H9 (cell line): ENCODE data around the gene STK10. TPM values are rescaled to one million over a fixed set of nuclear protein-coding genes. Genes with fewer than 3 reads are reported as not detected.

ENCODE experiments used
- DNase-seq: peaks from one replicate; pipeline ENCODE4 v3.0.0-alpha.2; 2017
- H2AFZ ChIP-seq: one replicate; pipeline ENCODE4 v1.6.1; 2013; ENCODE audit warnings: mild to moderate bottlenecking, low read length, control low read depth, moderate library complexity
- H2AK5ac ChIP-seq: 2 replicates; pipeline ENCODE4 v1.6.1; 2013; ENCODE audit warnings: low read length, control low read depth, mixed read lengths; ENCODE audit not compliant: insufficient read length
- H2BK120ac ChIP-seq: one replicate; pipeline ENCODE4 v1.6.1; 2013; ENCODE audit warnings: low read depth, mild to moderate bottlenecking, low read length, control low read depth, inconsistent platforms; ENCODE audit not compliant: poor library complexity, severe bottlenecking
- H2BK12ac ChIP-seq: 2 replicates; pipeline ENCODE4 v1.6.1; 2013; ENCODE audit warnings: low read length, control low read depth, mixed read lengths, low read depth; ENCODE audit not compliant: insufficient read length
- H2BK15ac ChIP-seq: 2 replicates; pipeline ENCODE4 v1.6.1; 2013; ENCODE audit warnings: low read depth, low read length, control low read depth
- H2BK20ac ChIP-seq: one replicate; pipeline ENCODE4 v1.6.1; 2013; ENCODE audit warnings: low read depth, mild to moderate bottlenecking, low read length, control low read depth, inconsistent platforms; ENCODE audit not compliant: poor library complexity, severe bottlenecking
- H2BK5ac ChIP-seq: 2 replicates; pipeline ENCODE4 v1.6.1; 2013; ENCODE audit warnings: low read length, control low read depth, mixed read lengths; ENCODE audit not compliant: insufficient read length
- H3K14ac ChIP-seq: 2 replicates; pipeline ENCODE4 v1.6.1; 2013; ENCODE audit warnings: low read length, control low read depth; ENCODE audit not compliant: insufficient read depth
- H3K18ac ChIP-seq: 2 replicates; pipeline ENCODE4 v1.6.1; 2013; ENCODE audit warnings: low read depth, mild to moderate bottlenecking, mixed read lengths, low read length, control low read depth; ENCODE audit not compliant: insufficient read length
- H3K23ac ChIP-seq: 2 replicates; pipeline ENCODE4 v1.6.1; 2013; ENCODE audit warnings: low read length, control low read depth, mixed read lengths, low read depth; ENCODE audit not compliant: insufficient read length
- H3K23me2 ChIP-seq: 2 replicates; pipeline ENCODE4 v1.6.1; 2013; ENCODE audit warnings: low read depth, mild to moderate bottlenecking, mixed read lengths, low read length, control low read depth; ENCODE audit not compliant: insufficient read length, poor library complexity, severe bottlenecking
- H3K27ac ChIP-seq: 2 replicates; pipeline ENCODE4 v1.5.1; 2013; ENCODE audit warnings: low read length, control low read depth, mixed read lengths, low read depth; ENCODE audit not compliant: insufficient read length
- H3K27me3 ChIP-seq: 2 replicates; pipeline ENCODE4 v1.6.1; 2013; ENCODE audit warnings: low read length, control low read depth, inconsistent platforms; ENCODE audit not compliant: insufficient read depth
- H3K4ac ChIP-seq: 2 replicates; pipeline ENCODE4 v1.6.1; 2013; ENCODE audit warnings: low read depth, mild to moderate bottlenecking, control low read depth, inconsistent platforms, low read length, moderate library complexity
- H3K4me1 ChIP-seq: 2 replicates; pipeline ENCODE4 v1.6.1; 2013; ENCODE audit warnings: low read length, control low read depth, inconsistent platforms; ENCODE audit not compliant: insufficient read depth
- H3K4me2 ChIP-seq: 2 replicates; pipeline ENCODE4 v1.6.1; 2013; ENCODE audit warnings: low read length, control low read depth, mixed read lengths; ENCODE audit not compliant: insufficient read length, insufficient read depth
- H3K56ac ChIP-seq: 2 replicates; pipeline ENCODE4 v1.6.1; 2013; ENCODE audit warnings: low read depth, mild to moderate bottlenecking, mixed read lengths, low read length, control low read depth; ENCODE audit not compliant: insufficient read length
- H3K79me1 ChIP-seq: 2 replicates; pipeline ENCODE4 v1.6.1; 2013; ENCODE audit warnings: low read depth, mild to moderate bottlenecking, moderate library complexity, low read length, control low read depth, inconsistent platforms; ENCODE audit not compliant: insufficient read depth, poor library complexity, severe bottlenecking
- H3K79me2 ChIP-seq: 2 replicates; pipeline ENCODE4 v1.6.1; 2013; ENCODE audit warnings: low read length, control low read depth, inconsistent platforms; ENCODE audit not compliant: insufficient read depth
- H3K9ac ChIP-seq: 2 replicates; pipeline ENCODE4 v1.6.1; 2013; ENCODE audit warnings: low read length, control low read depth, mixed read lengths; ENCODE audit not compliant: insufficient read length; ENCODE audit errors: extremely low read depth
- H3K9me3 ChIP-seq: one replicate; pipeline ENCODE4 v1.6.1; 2013; ENCODE audit warnings: low read depth, low read length, inconsistent platforms; ENCODE audit not compliant: control insufficient read depth
- H3T11ph ChIP-seq: one replicate; pipeline ENCODE4 v1.6.1; 2013; ENCODE audit warnings: mild to moderate bottlenecking, low read length, control low read depth, inconsistent platforms
- H4K20me1 ChIP-seq: one replicate; pipeline ENCODE4 v1.6.1; 2013; ENCODE audit not compliant: control insufficient read depth, insufficient read length, insufficient read depth
- H4K5ac ChIP-seq: 2 replicates; pipeline ENCODE4 v1.6.1; 2013; ENCODE audit warnings: low read depth, mild to moderate bottlenecking, mixed read lengths, low read length, control low read depth; ENCODE audit not compliant: insufficient read length
- H4K8ac ChIP-seq: replicated peaks from 2 replicates; pipeline ENCODE4 v1.6.1; 2013; ENCODE audit warnings: low read length, control low read depth, mixed read lengths, low read depth; ENCODE audit not compliant: insufficient read length
- H4K91ac ChIP-seq: 2 replicates; pipeline ENCODE4 v1.6.1; 2013; ENCODE audit warnings: low read depth, mild to moderate bottlenecking, moderate library complexity, mixed read lengths, low read length, control low read depth; ENCODE audit not compliant: insufficient read length
- H3K27ac Mint-ChIP-seq, 3 experiments: 2 replicates in 2 of 3; 3 replicates in 1 of 3; pipeline ENCODE4 v1.8.0; 2020 to 2021; ENCODE audit warnings: mixed read lengths in 3 of 3, mild to moderate bottlenecking in 1 of 3, moderate library complexity in 1 of 3
- H3K27me3 Mint-ChIP-seq: 2 replicates; pipeline ENCODE4 v1.8.0; 2021; ENCODE audit warnings: low read depth, mild to moderate bottlenecking, moderate library complexity, mixed read lengths
- H3K36me3 Mint-ChIP-seq, 3 experiments: 2 replicates in 2 of 3; 3 replicates in 1 of 3; pipeline ENCODE4 v1.8.0; 2020 to 2021; ENCODE audit warnings: low read depth in 3 of 3, mixed read lengths in 3 of 3; ENCODE audit not compliant: insufficient read depth in 1 of 3
- H3K4me1 Mint-ChIP-seq, 2 experiments: 2 replicates each; pipeline ENCODE4 v1.8.0; 2020; ENCODE audit warnings: mixed read lengths in 2 of 2
- H3K4me3 Mint-ChIP-seq, 2 experiments: 2 replicates in 1 of 2; 3 replicates in 1 of 2; pipeline ENCODE4 v1.8.0; 2020 to 2021; ENCODE audit warnings: mild to moderate bottlenecking in 2 of 2, mixed read lengths in 2 of 2, moderate library complexity in 1 of 2
- H3K9me3 Mint-ChIP-seq, 2 experiments: 2 replicates in 1 of 2; 3 replicates in 1 of 2; pipeline ENCODE4 v1.8.0; 2020; ENCODE audit warnings: mild to moderate bottlenecking in 2 of 2, mixed read lengths in 2 of 2, moderate library complexity in 1 of 2
- WGBS: extraction: QIAGEN DNeasy Blood & Tissue Kit; methylation state at CpG from one replicate; pipeline ENCODE4 v1.1.7; 2013; ENCODE audit warnings: missing lambda C conversion rate, low lambda C conversion rate, mixed read lengths; ENCODE audit not compliant: insufficient read length; ENCODE audit errors: extremely low coverage; 5-methylcytosine and 5-hydroxymethylcytosine counted together
- total RNA-seq: library from RNA; stranded (reverse); gene quantifications from 2 replicates; pipeline ENCODE4 v1.2.1, GENCODE V29; 2021
- TF ChIP-seq, protein P1 (sequence below): fragments of 200-600 bp; sonication (generic); conservative IDR thresholded peaks from 3 replicates; pipeline ENCODE4 v1.8.0; 2021; ENCODE audit warnings: antibody characterized with exemption, mild to moderate bottlenecking

Gene STK10
- total RNA-seq, 1 experiment from 2014 or later = 14.6 TPM

DNA sequence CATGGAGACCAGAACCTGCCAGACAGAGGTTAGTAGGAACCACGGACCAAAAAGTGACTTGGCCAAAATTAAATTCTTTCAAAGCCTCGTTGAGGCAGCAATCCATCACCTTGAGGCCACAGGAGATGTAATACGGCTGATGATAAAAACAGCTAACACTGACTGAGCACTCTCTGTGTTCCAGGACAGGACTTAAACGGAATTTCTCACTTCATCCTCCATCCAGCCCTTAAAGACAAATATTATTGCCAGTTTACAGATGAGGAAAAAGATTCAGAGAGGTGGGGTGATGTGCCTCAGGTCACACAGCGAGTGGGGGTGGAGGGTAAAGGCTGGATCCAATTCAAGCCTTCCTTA is 25.1 kb downstream of the STK10 start:
- Histone ChIP-seq H3K27me3 (no peaks in the 10 kb centered on the region), H2BK15ac (no peak overlapping the region), H4K20me1 (no peaks in the 10 kb centered on the region), H4K8ac (no peak overlapping the region), H3K23me2 (no peaks in the 10 kb centered on the region), H3K18ac (no peak overlapping the region), H3K4ac (no peak overlapping the region), H3K9me3 (no peaks in the 10 kb centered on the region), H2BK5ac (no peak overlapping the region), H3K4me2 (no peak overlapping the region), H3K14ac (no peak overlapping the region; the same call in 1 of the 2 replicates), H3K79me2 (no peaks in the 10 kb centered on the region), H3K23ac (no peak overlapping the region), H3K9ac (no peak overlapping the region), H2AFZ (no peak overlapping the region), H3T11ph (no peak overlapping the region), H4K5ac (no peak overlapping the region), H2BK12ac (no peak overlapping the region), H3K27ac (no peak overlapping the region), H2BK20ac (no peak overlapping the region), H4K91ac (no peak overlapping the region), H2AK5ac (no peak overlapping the region), H3K79me1 (peaks cover 2% of the 10 kb centered on the region), H3K56ac (no peak overlapping the region), H3K4me1 (no peaks in the 10 kb centered on the region), H2BK120ac (no peak overlapping the region)
- H3K4me1 Mint-ChIP-seq = peaks cover 3 to 9% of the 10 kb centered on the region in 2 experiments
- H3K9me3 Mint-ChIP-seq = no peaks in the 10 kb centered on the region; a peak in 1 of 5 replicates
- no CpG with 5 or more reads among the region's 5 CpGs for WGBS
- TF ChIP-seq, protein P1, sequence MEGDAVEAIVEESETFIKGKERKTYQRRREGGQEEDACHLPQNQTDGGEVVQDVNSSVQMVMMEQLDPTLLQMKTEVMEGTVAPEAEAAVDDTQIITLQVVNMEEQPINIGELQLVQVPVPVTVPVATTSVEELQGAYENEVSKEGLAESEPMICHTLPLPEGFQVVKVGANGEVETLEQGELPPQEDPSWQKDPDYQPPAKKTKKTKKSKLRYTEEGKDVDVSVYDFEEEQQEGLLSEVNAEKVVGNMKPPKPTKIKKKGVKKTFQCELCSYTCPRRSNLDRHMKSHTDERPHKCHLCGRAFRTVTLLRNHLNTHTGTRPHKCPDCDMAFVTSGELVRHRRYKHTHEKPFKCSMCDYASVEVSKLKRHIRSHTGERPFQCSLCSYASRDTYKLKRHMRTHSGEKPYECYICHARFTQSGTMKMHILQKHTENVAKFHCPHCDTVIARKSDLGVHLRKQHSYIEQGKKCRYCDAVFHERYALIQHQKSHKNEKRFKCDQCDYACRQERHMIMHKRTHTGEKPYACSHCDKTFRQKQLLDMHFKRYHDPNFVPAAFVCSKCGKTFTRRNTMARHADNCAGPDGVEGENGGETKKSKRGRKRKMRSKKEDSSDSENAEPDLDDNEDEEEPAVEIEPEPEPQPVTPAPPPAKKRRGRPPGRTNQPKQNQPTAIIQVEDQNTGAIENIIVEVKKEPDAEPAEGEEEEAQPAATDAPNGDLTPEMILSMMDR = no peak
- H3K27me3 Mint-ChIP-seq = no peaks in the 10 kb centered on the region
- no peak overlapping the region for H3K4me3 Mint-ChIP-seq
- H3K27ac Mint-ChIP-seq = no peak overlapping the region; a peak in 1 of 7 replicates
- H3K36me3 Mint-ChIP-seq = no peaks in the 10 kb centered on the region; a peak in 1 of 7 replicates
- no peak for DNase-seq
